GM19463 (cell line): Measurements from ENCODE around the gene CPSF4.
"Not testable (repeated sequence)": the region's sequence is repeated elsewhere in the genome, so short reads cannot be mapped to it uniquely, and the experiment has no call there.

Experiments
- ATAC-seq: cut with Tn5 transposase; IDR thresholded peaks from one replicate; pipeline ENCODE4 v1.9.1; 2021; ENCODE audit warnings: mild to moderate bottlenecking, moderate library complexity; ENCODE audit not compliant: unreplicated experiment

CPSF4 gene

DNA sequence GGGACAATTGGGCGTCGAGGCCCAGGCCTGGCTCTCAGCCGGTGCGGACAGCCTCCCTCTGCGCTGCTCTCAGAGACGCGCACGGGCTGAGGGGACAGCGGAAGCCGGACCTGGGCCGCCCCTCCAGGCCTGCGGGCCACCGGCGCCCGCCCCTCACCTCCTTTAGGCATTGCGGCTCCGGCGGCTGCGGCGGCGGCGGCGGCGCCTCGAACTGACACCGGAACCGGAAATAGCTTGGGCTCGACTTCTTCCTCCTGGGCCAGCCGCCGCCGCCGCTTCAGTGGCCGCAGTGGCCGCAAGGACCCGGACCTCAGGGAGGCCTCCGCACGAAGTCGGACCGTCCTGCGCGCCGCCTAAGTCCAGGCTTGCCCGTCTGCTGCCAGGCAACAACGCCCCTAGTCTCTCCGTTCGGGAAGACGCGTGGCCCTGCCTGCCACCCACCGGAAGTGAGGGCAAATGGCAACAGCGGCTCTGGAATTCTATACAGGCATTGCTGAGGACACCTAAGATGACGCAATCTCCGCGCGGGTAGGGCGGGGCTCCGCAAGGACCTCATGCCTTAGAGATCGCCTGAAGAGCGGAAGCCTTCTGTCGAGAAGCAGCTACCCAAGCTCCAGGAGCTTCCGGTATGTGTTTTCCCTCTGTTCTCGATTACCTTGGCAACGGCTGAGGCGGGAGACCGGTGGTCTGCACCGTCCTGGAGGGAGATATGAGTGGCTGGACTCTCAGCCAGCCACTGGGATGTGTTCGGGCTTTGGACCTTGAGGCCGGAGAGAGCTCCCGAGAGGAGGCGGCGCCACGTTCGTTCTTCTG is 30.2 kb upstream of the CPSF4 start, which contains the start of the genes BUD31 and PDAP1:
Gene BUD31 (plus strand): TSS at position 591 of the 813 bp plus-strand sequence. CDS start 2,124 bp downstream, outside the sequence.
Gene PDAP1 (minus strand): TSS at position 219 of the 813 bp plus-strand sequence. CDS start 49 bp downstream, at position 170.
- ATAC-seq: peak; percentile 82

DNA sequence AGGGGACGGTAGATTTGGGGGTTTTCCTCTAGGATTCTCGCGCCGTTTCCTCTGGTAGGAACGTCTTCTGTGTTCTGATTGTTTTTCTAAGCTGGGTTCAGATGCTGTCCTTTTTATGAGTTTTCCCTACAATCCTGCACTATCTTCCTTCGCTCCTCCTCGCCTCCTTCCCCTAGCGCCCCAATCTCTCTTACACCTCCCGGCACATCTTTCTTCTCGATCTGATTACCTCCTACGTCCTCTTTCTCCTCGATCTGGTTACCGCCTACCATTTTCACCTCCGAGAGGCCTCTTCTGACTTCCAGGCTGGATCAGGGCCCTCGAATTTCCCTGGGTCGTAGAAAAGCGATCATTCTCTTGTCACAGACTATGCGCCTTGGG is 29.6 kb upstream of the CPSF4 start:
- no peak for ATAC-seq

DNA sequence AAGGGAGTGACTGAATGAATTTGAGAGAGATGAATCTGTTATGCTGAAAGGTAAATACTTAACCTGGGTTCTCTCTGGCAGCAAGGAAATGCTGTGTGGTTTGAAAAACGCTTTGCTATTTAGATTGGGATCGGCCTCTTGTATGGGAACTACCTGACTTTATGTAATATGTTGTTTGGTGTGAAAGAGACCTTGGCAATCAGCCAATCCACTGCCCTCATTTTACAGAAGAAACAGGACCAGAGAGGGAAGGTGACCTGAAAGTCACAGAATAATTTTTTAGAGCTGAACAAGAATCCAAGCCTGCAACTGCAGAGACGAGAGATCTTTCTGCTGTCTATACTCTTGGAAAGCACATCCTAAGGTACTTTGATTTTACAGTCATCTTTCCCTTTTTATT is 28.9 kb upstream of the CPSF4 start:
- no peak for ATAC-seq

DNA sequence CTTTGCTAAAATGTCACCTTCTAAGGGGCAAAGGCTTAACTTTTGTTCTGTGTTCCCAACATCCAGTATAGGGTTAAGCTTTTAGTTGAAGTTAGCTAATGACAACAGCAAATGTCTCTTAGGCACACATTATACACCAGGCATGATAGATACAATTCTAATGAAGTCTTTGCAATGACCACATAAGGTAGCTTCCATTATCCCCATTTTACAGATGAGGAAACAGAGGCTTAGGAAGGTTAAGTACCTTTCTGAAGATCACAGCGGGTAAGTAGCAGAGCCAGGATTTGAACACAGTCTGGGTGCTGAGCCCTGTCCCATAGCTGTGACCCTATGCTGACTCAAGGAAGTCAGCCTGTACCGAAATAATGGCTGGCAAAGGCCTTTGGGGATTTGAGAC is 28.1 kb upstream of the CPSF4 start:
- no peak for ATAC-seq

DNA sequence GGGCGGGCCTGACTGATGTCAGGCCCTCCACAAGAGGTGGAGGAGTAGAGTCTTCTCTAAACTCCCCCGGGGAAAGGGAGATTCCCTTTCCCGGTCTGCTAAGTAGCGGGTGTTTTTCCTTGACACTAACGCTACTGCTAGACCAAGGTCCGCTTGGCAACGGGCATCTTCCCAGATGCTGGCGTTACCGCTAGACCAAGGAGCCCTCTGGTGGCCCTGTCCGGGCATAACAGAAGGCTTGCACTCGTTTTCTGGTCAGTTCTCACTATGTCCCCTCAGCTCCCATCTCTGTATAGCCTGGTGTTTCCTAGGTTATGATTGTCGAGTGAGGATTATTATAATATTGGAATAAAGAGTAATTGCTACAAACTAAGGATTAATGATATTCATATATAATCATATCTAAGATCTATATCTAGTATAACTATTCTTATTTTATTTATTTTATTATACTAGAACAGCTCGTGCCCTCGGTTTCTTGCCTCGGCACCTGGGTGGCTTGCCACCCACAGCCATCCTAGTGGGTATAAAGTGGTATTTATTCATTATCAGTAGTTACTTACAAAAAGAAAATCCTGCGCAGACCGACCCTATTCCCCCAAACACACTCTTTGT is 23.1 kb upstream of the CPSF4 start:
- not testable (repeated sequence) for ATAC-seq

DNA sequence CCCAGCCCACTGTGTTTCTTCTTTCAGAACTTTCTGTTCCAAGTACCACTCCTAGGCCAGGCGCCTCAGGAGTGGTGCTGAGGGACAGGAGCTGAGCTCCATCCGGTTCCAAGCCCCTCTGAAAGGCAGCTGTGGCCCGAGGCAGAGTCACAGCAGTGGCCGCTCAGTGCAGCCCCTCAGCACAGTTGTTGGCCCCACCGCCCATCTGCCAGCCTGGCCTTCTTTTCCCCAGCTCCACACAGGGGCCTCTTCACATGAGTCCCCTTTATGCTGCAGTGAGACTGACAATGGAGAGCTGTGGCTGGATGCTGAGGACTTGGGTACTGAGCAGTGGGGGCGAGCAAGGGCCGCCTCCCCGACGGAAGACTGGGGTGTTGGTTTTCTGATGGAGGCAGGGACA is 20.5 kb upstream of the CPSF4 start:
- no peak for ATAC-seq

DNA sequence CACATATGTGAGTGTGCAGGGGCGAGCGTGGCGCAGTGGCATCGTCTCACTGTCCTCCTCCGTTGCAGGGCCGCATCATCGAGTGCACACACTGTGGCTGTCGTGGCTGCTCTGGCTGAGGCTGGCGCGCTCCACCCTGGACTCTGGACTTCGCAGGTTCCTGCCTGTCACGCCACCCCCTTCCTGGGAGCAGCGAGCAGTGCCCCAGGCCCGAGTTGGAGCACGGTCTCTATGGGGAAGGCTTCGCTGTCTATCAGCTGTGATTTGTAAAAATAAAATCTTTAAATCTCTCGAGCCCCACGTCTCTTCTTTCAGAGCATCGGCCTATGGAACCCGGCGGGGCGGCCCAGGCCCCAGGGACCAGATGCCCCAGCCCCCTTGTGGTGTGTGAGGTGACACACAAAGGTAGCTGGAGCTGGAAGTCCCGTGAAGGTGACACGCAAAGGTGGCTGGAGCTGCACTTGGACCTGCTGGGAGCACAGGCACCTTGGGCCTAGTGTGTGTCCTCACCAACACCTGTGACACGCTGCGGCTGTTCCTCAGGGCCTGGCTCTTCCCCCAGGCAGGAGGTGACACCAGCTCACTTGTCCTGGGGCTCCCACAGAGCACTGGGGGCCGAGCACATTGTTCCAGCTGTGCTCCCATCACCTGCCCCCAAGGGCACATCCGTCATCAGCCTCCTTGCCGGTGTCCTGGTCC is 19.3 kb upstream of the CPSF4 start:
- ATAC-seq: no peak

DNA sequence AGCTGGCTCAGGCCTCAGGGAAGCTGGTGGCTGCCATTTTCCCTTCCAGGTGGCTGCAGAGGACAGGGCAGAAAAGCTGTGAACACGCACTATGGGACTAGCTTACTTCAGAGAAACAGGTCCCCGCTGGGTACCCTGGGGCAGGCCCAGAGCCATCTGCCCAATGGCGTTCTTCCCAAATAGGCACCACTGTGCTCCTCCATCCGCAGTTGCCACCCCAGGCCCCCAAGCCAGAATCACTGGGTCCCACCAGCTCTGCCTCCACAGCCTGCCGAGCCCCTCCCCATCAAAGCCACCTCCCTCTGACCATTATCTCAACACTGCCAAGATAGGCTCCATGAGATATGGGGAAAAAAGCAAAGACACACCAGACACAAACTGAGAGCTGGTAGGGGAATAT is 18.5 kb upstream of the CPSF4 start:
- no peak for ATAC-seq

DNA sequence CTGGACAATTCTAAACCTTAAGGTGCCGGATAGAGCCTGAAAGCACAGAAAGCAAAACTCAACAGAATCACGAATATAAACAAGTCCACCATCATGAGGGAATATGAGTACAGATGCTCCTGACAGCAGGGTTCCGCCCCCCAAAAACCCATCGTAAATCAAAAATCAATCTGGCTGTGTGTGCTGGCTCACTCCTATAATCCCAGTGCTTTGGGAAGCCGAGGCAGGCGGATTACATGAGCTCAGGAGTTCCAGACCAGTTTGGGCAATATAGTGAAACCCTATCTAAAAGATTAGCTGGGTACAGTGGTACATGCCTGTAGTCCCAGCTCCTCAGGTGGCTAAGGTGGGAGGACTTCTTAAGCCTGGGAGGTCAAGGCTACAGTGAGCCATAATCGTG is 17.8 kb upstream of the CPSF4 start:
- no peak for ATAC-seq

DNA sequence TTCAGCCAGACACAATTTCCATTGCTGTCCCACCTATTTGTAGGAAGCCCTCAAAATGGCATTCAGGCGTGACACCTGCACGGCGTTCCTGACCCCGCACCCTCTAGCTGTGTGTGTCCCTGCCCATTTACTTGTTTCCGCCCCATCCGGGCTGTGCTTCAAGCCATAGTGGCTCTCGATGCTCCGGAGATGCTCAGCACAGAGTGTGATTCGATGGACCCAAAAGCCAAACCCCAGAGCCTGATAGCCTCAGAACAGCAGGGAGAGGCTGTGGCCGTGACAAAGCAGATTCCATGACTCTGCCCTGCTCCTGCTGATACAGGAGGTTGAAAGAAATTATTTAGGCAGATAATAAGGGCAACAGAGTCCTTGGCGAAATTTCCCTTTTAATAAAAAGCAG is 16.6 kb upstream of the CPSF4 start:
- ATAC-seq: no peak

DNA sequence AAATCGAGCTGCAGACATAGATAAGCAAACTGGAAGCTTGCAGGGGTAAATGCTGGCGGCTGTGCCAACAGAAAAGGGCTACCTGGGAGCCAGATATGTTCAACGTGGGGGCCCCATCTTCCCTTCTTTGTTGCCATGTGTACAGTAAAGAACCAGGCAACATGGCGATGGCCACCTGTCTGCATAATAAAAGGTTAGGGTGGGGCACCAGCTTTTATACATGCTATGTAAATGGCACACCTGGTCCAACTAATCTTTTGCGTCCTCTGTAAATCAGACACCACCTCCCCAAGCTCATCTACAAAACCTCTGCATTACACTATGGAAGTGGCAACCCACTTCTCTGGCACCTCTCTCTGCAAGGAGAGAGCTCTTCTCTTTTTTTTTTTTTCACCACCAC is 16.1 kb upstream of the CPSF4 start:
- ATAC-seq: no peak

DNA sequence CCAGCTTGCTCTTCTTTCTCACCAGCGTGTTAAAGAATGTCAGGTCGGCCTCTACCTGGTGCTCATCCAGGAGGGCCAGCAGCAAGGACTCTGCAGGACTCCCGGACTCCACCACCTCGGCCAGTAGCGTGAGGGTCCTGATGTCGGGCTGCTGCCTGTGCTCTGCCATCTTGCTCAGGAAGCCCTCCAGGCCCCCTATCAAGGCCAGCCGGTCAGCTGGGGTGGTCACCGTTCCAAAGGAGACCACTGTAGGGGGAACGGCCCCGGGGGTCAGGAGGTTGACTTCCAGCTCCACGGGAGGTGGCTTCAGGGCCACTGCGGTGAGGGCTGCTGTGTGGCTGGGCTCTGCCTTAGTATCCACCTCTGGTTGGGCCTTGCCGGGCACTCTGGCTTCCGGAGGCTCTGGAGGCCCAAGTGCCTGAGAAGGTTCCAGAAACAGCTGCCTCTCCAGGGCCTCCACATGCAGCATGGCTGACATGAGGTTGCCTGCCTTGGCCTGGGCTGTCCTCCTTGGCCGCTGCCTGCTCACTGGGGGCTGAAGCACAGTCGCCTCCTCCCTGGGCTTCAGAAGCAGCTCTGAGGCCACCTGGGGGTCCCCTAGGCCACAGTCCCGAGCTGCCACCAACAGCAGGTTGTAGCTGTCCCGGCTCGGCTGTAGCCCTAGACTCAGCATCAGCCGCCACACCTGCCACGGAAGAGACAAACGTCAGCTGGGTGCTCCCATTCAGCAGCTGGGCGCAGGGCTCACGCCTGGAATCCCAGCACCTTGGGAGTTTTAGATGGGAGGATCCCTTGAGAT is 13.6 kb upstream of the CPSF4 start:
- ATAC-seq: no peak

DNA sequence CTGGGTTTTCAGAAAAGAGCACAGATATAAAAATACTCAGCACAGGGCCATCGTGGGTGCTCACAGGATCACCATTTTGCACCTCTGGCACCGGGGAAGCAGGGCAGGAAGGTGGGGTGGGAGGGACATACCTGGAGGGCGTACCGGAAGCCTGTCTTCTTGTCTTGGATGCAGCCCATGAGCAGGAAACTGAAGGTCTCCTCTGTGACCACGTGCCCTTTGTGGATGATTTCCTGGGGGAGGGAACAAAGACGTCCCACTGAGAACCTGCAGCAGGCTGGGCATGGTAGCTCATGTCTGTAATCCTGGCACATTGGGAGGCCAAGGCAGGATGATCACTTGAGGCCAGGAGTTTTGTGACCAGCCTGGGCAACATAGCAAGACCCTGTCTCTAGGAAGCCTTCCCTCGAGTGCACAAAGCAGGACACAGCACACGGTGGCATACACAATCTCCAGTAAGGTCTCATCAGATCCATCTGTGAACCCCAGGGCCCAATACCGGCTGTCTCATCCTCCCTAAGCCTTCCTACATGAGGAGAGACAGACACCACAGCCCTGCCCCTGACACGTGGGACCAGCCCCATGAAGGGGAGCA is 9.7 kb upstream of the CPSF4 start:
- no peak for ATAC-seq

DNA sequence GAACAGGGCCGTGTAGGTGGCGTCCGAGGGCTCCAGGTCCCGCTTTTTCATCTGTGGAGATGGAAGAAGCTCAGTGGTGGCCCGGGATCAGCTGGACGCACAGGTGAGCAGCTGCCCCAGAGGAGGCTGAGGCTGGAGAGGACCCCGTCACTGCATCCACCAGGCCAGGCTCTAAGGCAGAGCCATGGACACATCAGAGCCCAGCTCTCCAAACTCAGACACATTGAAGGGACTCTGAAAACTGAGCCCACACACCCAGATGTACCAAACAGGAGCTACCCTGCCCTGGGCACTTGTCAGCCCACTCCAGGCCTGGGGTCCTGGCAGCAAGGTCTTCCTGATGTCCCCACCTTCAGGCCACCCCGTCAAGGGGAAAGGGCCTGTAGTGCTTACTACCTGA is 9.0 kb upstream of the CPSF4 start:
- no peak for ATAC-seq

DNA sequence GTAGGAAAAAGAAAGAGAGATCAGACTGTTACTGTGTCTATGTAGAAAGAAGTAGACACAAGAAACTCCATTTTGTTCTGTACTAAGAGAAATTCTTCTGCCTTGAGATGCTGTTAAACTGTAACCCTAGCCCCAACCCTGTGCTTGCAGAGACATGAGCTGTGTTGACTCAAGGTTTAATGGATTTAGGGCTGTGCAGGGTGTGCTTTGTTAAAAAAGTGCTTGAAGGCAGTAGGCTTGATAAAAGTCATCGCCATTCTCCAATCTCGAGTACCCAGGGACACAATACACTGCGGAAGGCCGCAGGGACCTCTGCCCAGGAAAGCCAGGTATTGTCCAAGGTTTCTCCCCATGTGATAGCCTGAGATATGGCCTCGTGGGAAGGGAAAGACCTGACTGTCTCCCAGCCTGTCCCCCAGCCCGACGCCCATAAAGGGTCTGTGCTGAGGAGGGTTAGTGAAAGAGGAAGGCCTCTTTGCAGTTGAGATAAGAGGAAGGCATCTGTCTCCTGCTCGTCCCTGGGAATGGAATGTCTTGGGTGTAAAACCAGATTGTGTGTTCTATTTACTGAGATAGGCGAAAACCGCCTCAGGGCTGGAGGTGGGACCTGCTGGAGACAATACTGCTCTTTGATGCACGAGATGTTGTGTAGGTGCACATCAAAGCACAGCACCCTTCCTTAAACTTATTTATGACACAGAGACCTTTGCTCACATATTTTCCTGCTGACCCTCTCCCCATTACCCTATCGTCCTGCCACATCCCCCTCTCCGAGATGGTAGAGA is 6.8 kb upstream of the CPSF4 start:
- ATAC-seq: not testable (repeated sequence)

DNA sequence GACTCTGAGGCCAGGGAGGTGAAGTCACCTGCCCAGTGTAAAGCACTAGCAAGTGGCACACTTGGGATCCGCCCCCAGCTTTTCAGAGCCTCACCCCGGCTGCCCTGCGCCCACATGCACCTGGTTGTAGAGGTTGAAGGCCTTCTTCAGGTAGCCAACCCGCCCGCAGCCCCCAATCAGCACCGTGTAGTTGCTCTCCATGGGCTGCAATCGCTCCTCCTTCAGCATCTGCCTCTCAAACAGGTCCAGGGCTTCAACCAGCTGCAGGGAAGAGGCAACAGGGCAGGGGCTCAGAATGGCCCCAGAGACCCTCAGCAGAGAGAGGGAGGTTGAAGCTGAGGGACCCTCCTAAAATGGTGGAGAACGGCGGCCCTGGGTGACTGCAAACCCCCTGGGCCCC is 5.6 kb upstream of the CPSF4 start:
- no peak for ATAC-seq

DNA sequence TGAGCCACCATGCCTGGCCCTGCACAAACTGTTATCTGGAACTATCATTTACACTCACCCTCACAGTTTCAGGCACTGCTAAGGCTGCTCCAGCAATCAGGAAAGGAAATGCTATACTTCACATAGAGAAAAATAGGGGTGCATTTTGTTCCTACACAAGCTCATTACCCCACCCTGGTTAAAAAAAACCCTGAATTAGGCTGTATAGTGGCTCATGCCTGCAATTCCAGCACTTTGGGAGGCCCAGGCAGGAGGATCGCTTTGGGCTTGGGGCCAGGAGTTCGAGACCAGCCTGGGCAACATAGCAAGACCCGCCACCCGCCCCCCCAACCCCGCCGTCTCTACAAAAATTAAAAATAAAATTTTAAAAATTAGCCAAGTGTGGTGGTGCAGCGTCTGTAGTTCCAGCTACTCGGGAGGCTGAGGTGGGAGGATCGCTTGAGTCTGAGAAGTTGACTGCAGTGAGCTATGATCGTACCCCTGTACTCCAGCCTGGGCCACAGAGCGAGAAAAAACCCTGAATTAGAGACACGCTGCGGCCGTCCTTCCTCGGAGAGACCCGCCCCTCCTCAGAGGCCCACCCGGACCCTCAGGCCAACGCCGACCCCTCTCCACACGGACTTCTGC is 684 bp upstream of the CPSF4 start:
- ATAC-seq: no peak

DNA sequence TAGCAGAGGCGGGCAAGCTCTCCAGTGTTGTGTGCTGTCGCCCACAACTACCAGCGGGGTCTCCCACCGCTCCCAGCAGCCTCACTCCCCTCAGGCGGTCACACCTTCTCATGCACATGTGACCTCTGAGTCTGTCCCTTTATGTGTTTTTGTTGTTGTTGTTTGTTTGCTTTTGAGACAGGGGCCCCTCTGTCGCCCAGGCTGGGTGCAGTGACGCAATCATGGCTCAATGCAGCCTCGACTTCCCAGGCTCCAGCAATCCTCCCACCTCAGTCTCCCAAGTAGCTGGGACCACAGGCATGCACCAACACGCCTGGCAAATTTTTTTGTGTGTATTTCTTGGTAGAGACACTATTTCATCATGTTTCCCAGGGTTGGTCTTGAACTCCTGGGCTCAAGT is 1.5 kb downstream of the CPSF4 start:
- no peak for ATAC-seq

DNA sequence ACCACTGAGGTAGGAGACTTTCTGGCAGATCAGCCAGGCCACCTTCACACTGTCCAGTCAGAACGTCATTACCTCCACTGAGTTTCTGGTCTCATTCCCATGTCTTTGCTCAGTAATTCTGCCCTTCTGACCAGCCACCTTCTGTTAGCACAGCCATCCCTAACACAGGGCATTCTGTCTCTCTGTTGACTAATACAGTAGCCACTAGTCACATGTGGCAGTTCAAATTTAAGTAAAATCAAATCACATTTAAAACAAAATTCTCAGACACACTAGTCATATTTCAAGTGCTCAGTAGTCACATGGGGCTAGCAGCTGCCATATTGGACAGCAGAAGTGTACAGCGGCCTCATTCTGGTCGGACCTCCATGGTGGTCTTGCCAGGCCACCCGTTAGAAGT is 7.4 kb downstream of the CPSF4 start:
- no peak for ATAC-seq
